Testis (tissue), 2 donors: ENCODE data around the gene ETS1.

Experiments used
- CTCF ChIP-seq, 3 experiments: fragments of 450-650 bp in 2 of 3; fragments of 200-600 bp in 1 of 3; sonication (generic) in 1 of 3; IDR thresholded peaks; one replicate each; pipeline ENCODE4 v1.5.1; 2016 to 2019; ENCODE audit warnings: antibody characterized with exemption in 3 of 3, mild to moderate bottlenecking in 2 of 3, moderate library complexity in 1 of 3
- POLR2A ChIP-seq: fragments of 450-650 bp; IDR thresholded peaks from one replicate; pipeline ENCODE4 v1.6.1; 2017; ENCODE audit warnings: antibody characterized with exemption, mild to moderate bottlenecking, moderate library complexity

GRCh38 chr11:128627666-128628324 is 40.4 kb upstream of the ETS1 start:
- TF ChIP-seq CTCF (IDR thresholded peaks at IDR 0.05): no peak
- no peak for TF ChIP-seq POLR2A
